ENCODE results near the gene TAOK1. TPM values are rescaled to one million over a fixed set of nuclear protein-coding genes. Genes with fewer than 3 reads are reported as not detected.

TAOK1 gene
- total RNA-seq, 1 donor from 2014 or later, result 100 TPM

DNA sequence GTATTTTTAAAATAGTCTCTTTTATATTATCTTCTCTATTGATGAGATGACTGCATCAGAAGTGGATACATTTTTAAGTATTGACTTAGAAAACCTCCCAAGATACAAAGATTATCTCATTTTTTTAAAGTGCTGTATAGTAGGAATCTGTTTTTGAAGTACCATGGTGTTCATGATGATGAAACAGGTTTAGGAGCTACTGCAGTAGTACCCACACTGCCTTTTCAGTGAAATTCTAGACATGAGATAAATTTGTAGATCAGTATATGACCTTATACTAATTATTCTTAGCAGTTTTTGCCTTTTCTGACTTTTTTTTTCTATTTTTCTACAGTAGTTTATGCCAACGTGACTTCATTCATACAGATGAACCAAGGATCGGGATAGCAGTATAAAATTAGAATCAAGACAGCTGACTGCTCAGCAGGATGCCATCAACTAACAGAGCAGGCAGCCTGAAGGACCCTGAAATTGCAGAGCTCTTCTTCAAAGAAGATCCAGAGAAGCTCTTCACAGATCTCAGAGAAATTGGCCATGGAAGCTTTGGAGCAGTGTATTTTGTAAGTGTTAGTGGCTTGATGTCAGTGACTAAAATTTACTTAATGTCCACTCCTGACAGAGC lies 61.1 kb downstream of the TAOK1 start:
- peaks cover 17% of the 10 kb centered on the region for H3K36me3 ChIP-seq (ENCODE audit: insufficient read depth, low read length)
- H3K4me2 ChIP-seq (ENCODE audit: low read length), result no peak overlapping the region
- H3K9ac ChIP-seq (ENCODE audit: low read length), result no peak overlapping the region
- H3K27me3 ChIP-seq (ENCODE audit: insufficient read depth, low read length), result no peaks in the 10 kb centered on the region
- H3K4me3 ChIP-seq (ENCODE audit: insufficient read depth, low read depth, low read length), result no peak overlapping the region
- H3K79me2 ChIP-seq (ENCODE audit: insufficient read depth, low read length), result peaks cover 96% of the 10 kb centered on the region
- Mint-ChIP-seq H3K36me3 (ENCODE audit: low read depth, unreplicated experiment) (peaks cover 9% of the 10 kb centered on the region), H3K4me1 (ENCODE audit: low read depth, unreplicated experiment) (peaks cover 5% of the 10 kb centered on the region), H3K27ac (ENCODE audit: unreplicated experiment) (no peak overlapping the region), H3K27me3 (ENCODE audit: low read depth, unreplicated experiment) (no peaks in the 10 kb centered on the region), H3K9me3 (ENCODE audit: unreplicated experiment) (no peaks in the 10 kb centered on the region), H3K4me3 (ENCODE audit: unreplicated experiment) (no peak overlapping the region)
- no peak for DNase-seq (ENCODE audit: low read depth)
- TF ChIP-seq, protein P1, sequence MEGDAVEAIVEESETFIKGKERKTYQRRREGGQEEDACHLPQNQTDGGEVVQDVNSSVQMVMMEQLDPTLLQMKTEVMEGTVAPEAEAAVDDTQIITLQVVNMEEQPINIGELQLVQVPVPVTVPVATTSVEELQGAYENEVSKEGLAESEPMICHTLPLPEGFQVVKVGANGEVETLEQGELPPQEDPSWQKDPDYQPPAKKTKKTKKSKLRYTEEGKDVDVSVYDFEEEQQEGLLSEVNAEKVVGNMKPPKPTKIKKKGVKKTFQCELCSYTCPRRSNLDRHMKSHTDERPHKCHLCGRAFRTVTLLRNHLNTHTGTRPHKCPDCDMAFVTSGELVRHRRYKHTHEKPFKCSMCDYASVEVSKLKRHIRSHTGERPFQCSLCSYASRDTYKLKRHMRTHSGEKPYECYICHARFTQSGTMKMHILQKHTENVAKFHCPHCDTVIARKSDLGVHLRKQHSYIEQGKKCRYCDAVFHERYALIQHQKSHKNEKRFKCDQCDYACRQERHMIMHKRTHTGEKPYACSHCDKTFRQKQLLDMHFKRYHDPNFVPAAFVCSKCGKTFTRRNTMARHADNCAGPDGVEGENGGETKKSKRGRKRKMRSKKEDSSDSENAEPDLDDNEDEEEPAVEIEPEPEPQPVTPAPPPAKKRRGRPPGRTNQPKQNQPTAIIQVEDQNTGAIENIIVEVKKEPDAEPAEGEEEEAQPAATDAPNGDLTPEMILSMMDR (IDR thresholded peaks at IDR 0.05; ENCODE audit: insufficient read depth, low read depth, low read length), result no peak
- TF ChIP-seq EZH2 (IDR thresholded peaks at IDR 0.05; ENCODE audit: insufficient read depth, low read length), result no peak
- peaks cover 78% of the 10 kb centered on the region for H4K20me1 ChIP-seq (ENCODE audit: insufficient read depth, low read length)
- H3K27ac ChIP-seq (ENCODE audit: low read depth, low read length), result no peak overlapping the region
- no peak for FAIRE-seq
- H3K4me1 ChIP-seq (ENCODE audit: insufficient read depth, low read length), result no peaks in the 10 kb centered on the region
- H2AFZ ChIP-seq (ENCODE audit: low read depth, low read length), result no peak overlapping the region
- H3K9me3 ChIP-seq (ENCODE audit: insufficient read depth, low read depth, low read length), result no peaks in the 10 kb centered on the region

DNA sequence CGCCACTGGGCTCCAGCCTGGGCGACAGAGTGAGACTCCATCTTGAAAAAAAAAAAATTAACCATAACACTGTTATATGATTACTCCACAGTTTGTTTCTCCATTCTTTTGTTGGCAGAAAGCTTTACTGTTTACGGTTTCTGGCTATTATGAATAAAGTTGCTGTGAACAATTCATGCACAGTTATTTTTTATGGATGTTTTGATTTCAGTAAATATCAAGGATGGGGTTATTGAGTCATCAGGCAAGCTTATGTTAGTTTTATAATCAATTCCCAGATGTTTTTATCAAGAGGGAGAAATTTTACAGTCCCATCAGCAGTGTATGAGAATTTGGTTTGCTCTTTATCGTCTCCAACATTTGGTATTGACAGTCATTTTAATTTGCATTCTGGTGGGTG lies 67.9 kb downstream of the TAOK1 start:
- DNase-seq (ENCODE audit: low read depth), result no peak
- no peaks in the 10 kb centered on the region for H3K27me3 Mint-ChIP-seq (ENCODE audit: low read depth, unreplicated experiment)
- TF ChIP-seq, protein P1 (IDR thresholded peaks at IDR 0.05; ENCODE audit: insufficient read depth, low read depth, low read length), result no peak
- TF ChIP-seq EZH2 (IDR thresholded peaks at IDR 0.05; ENCODE audit: insufficient read depth, low read length), result no peak
- Histone ChIP-seq H3K9ac (ENCODE audit: low read length) (no peak overlapping the region), H3K9me3 (ENCODE audit: insufficient read depth, low read depth, low read length) (no peaks in the 10 kb centered on the region), H3K4me2 (ENCODE audit: low read length) (no peak overlapping the region), H3K27me3 (ENCODE audit: insufficient read depth, low read length) (no peaks in the 10 kb centered on the region), H2AFZ (ENCODE audit: low read depth, low read length) (no peak overlapping the region), H3K36me3 (ENCODE audit: insufficient read depth, low read length) (peaks cover 6% of the 10 kb centered on the region), H3K4me3 (ENCODE audit: insufficient read depth, low read depth, low read length) (no peak overlapping the region), H4K20me1 (ENCODE audit: insufficient read depth, low read length) (peaks cover 84% of the 10 kb centered on the region), H3K27ac (ENCODE audit: low read depth, low read length) (no peak overlapping the region), H3K79me2 (ENCODE audit: insufficient read depth, low read length) (peaks cover 98% of the 10 kb centered on the region), H3K4me1 (ENCODE audit: insufficient read depth, low read length) (no peaks in the 10 kb centered on the region)
- H3K27ac Mint-ChIP-seq (ENCODE audit: unreplicated experiment), result no peak overlapping the region
- H3K9me3 Mint-ChIP-seq (ENCODE audit: unreplicated experiment), result no peaks in the 10 kb centered on the region
- peaks cover 13% of the 10 kb centered on the region for H3K36me3 Mint-ChIP-seq (ENCODE audit: low read depth, unreplicated experiment)
- no peak overlapping the region for H3K4me3 Mint-ChIP-seq (ENCODE audit: unreplicated experiment)
- H3K4me1 Mint-ChIP-seq (ENCODE audit: low read depth, unreplicated experiment), result peaks cover 4% of the 10 kb centered on the region
- no peak for FAIRE-seq

DNA sequence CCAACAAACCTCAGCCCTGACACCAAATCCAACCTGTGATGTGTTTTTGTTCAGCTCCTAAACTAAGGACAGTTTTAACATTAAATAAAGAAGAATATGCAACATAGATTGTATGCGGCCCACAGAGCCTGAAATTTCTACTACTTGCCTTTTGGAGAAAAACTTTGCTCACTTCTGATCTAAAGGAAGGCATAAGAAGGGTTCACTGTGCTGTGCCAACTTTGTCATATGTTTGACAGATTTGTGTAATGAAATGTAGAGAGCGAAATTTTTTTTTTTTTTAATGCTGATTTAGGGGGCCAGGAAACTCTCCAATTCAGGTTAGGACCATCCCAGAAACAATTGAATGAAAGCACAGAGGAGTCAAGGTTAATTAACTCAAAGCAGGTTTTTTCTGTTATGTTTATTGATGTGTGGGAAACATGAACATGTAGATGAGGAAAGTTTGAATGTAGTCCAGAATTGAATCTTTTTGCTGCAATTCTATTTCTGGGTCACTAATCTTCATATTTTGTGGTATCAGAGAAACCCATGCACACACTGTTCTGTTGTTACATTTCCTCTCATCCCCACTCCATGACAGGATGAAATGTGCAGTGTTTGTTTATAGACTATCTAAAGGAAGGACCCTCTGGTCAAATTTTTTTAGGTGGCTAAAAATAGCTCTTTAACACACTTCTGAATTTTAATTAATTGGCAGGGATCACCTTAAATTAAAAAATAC lies 71.5 kb downstream of the TAOK1 start:
- Mint-ChIP-seq H3K4me1 (ENCODE audit: low read depth, unreplicated experiment) (peaks cover 4% of the 10 kb centered on the region), H3K4me3 (ENCODE audit: unreplicated experiment) (no peak overlapping the region), H3K27ac (ENCODE audit: unreplicated experiment) (no peak overlapping the region), H3K27me3 (ENCODE audit: low read depth, unreplicated experiment) (no peaks in the 10 kb centered on the region), H3K36me3 (ENCODE audit: low read depth, unreplicated experiment) (peaks cover 9% of the 10 kb centered on the region), H3K9me3 (ENCODE audit: unreplicated experiment) (no peaks in the 10 kb centered on the region)
- Histone ChIP-seq H3K4me1 (ENCODE audit: insufficient read depth, low read length) (no peaks in the 10 kb centered on the region), H3K27ac (ENCODE audit: low read depth, low read length) (no peak overlapping the region), H2AFZ (ENCODE audit: low read depth, low read length) (no peak overlapping the region), H3K79me2 (ENCODE audit: insufficient read depth, low read length) (peaks cover 81% of the 10 kb centered on the region), H3K36me3 (ENCODE audit: insufficient read depth, low read length) (no peaks in the 10 kb centered on the region), H3K9ac (ENCODE audit: low read length) (no peak overlapping the region), H4K20me1 (ENCODE audit: insufficient read depth, low read length) (peaks cover 64% of the 10 kb centered on the region), H3K4me3 (ENCODE audit: insufficient read depth, low read depth, low read length) (no peak overlapping the region), H3K4me2 (ENCODE audit: low read length) (no peak overlapping the region), H3K27me3 (ENCODE audit: insufficient read depth, low read length) (no peaks in the 10 kb centered on the region), H3K9me3 (ENCODE audit: insufficient read depth, low read depth, low read length) (no peaks in the 10 kb centered on the region)
- DNase-seq (ENCODE audit: low read depth), result peak; percentile 12
- TF ChIP-seq EZH2 (IDR thresholded peaks at IDR 0.05; ENCODE audit: insufficient read depth, low read length), result no peak
- TF ChIP-seq, protein P1 (IDR thresholded peaks at IDR 0.05; ENCODE audit: insufficient read depth, low read depth, low read length), result no peak
- no peak for FAIRE-seq

Data from astrocyte (in vitro differentiated cells and primary cell).